EH (cell line): ENCODE measurements around the gene IGFALS.

Experiments used
- DNase-seq: peaks from one replicate; pipeline ENCODE4 v3.0.0-alpha.2; 2015; ENCODE audit warnings: low read depth

The IGFALS gene

DNA sequence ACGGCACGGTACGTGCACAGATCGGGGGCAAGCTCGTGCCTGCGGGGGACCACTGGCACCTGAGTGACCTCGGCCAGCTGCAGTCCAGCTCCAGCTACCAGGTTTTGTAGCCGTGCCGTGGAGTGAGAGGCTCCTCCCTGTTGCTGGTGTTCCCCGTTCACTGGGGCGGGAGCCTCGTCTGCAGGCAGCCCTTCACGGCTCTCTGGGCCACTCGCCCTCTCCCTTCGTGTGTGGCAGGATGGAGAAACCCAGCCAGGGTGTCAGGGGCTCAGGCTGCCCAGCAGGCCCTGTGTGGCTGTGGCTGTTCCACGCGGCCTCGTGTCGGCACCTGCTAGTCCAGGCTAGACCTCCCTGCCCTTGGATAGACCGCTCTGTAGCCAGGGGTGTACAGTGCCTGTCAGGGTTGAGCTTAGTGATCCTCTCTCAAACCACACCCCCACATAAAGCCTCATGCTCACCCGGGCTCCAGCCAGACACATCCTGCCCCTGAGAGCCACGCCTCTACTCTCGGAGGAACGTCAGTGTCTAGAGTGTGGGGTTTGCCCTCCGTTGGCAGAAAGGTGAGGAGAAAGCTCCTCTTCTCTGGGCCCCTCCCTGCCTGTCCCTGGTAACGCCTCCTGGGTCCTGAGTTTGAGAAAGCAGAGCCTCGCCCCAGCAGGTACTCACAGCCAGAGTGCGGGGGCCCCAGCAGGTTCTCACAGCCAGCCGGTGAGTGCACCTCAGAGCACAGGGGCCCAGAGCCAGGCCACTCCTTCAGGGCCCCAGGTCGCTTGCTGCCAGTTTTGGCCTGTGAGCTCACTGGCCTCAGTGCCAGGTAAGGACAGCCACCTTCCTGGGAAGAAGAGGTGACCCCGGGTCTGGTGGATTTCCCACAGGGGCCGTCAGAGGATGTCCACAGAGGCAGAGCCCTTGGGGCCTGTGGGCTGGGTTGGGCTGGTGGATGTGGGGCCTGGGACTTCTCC is 49.8 kb downstream of the IGFALS start:
- no peak for DNase-seq

GRCh38 chr16:1741553-1742165 is 51.8 kb downstream of the IGFALS start:
- no peak for DNase-seq

GRCh38 chr16:1740781-1741490 is 52.6 kb downstream of the IGFALS start:
- DNase-seq: no peak
